NCI-H82 treated with DMSO at 0.1 percent for 48 hours (cell line): ENCODE measurements around the gene SEMA4D.

Experiments
- DNase-seq: peaks from one replicate; lab custom pipeline; 2025; ENCODE audit not compliant: unreplicated experiment; lab: John Stamatoyannopoulos, UW

Gene SEMA4D

DNA sequence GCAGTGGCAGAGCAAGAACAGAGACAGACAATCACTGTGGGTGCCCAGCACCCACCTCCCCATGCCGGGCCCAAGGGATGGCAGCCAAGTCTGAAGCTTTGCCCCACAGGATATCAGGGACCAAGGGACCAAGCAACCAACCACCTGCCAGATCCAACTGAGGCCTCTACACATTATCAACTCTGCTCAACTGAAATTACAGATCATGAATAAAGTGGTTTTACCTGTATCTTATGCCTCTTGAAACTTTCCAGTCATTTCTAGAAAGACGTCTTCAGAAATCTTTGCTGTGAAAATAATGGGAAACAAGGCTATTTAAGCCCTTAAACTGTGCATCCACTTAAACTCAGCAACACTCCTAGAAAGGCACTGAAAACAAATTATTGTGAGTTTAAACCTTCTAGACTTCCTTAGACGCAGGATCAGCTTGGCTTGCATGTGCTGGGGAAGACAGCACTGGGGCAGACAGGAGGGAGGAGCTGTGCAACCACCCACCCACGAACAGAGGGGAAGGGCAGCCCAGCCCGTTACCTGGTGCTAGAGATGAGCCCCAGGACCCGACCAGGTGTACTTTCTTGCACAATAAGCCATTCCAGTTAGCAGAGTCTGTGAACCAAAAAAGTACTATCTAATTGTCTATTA lies 80.0 kb downstream of the SEMA4D start:
- no peak for DNase-seq

DNA sequence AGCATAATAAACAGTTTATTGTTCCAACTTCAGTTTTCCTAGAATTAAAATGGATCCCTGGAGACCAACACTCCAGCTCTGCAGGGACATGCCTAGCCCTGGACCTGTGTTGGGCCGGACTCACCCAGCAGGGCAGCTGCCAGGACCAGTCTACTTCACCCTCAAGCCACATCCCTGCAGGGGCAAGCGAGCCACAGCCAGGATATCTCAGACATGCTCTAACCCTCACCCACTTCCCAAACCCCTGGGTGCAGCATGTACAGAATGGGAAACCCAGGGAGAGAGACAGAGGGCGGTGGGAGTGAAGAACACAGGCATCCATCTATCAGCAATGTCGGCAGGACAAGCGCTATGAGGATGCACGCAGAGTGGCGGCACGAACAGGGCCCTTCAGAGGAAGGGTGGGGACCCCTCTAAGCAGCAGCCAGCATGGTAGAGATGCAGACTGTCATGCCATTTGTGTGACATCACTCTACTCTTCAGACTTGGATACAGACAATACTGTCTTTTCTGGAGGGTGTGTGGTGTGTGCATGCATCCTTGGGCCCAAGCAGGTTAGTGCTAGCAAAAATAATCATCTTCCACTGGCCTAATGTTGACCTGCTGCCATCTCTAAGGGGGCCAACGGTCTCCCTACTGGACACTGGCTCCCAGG lies 83.1 kb downstream of the SEMA4D start:
- no peak for DNase-seq

DNA sequence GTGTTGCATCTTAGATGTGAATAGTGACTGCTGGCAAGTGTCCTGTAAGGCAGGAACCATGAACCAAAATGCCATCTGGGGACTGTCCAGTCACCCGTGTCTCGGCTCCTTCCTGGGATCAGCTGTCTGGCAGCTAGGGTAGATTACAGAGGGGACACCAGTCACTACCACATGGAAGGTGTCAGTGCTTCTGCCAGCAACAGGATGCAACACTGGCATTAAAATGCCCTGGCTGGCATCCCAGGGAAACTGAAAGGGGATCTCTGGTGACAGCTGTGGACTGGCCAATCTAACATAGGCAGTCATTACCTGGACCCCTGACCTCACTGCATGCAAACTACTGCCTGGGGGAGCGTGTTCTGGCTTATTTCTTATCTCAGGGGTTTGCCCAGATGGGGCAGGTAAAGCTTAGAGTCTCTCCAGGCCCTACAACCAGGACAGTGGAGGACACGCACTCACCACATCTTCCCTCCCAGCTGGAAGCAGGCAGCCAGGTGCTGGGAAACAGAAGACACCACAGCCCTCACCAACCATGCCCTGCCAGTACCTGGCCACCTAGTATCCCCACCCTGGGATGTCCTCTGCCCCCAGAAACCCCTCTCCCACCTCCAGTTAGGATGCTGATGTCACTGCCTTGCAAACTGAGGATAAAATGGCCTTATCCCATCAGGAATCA lies 83.8 kb downstream of the SEMA4D start:
- DNase-seq: no peak

DNA sequence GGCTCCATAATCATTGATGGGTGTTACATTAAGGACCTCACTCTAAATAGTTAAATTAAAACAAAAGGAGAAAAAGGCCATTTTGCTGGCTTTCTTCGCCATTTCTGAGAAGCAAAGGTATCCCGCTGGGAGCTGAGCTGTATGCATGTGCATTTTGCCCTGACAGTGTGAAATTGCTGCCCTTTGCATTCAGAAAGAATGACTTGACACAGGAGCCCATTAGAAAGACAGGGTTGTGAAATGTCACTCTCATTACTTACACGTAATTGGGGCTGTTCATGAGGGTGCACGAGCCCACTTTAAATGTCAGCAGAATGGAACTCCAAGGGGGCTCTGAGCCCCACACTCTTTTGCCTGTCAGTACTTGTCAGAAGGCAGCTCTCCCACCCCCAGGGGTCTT lies 85.0 kb downstream of the SEMA4D start:
- no peak for DNase-seq

DNA sequence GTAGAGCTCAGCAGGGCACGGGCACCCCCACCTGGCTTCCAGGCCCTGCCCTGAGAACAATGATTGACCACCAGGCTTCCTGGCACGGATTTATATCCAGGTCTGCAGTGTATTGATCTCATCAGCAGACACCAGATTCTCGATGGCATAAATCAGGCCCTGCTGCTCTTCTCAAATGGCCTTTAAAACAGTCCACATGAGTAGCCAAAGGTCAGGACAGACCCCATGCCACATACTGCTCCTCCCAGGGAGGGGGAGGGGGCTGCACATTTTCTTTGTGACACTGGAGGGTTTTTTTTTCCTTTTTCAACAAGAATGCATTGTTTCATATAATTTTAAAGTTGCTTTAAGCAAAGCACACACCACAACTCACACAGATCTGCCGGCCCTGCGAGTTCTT lies 85.4 kb downstream of the SEMA4D start:
- DNase-seq: no peak

DNA sequence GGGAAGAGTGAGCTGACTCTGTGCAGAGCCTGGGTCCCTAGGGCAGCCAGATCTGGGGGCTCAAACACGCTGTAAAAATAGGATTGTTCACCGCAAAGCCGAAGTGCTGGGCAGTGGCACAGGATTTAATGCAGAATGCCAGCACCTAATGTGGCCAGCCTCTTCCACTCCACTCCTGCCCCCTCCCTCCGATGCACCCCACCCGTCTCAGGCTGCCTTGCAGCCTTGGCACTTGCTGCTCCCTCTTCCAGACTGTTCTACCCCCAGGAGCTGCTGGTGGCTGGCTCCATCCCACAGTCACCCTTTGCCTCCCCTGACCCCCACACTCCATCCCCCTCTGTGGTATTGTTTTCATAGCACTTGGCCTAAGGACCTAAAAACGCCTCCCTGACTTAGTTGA lies 86.2 kb downstream of the SEMA4D start:
- DNase-seq: no peak

DNA sequence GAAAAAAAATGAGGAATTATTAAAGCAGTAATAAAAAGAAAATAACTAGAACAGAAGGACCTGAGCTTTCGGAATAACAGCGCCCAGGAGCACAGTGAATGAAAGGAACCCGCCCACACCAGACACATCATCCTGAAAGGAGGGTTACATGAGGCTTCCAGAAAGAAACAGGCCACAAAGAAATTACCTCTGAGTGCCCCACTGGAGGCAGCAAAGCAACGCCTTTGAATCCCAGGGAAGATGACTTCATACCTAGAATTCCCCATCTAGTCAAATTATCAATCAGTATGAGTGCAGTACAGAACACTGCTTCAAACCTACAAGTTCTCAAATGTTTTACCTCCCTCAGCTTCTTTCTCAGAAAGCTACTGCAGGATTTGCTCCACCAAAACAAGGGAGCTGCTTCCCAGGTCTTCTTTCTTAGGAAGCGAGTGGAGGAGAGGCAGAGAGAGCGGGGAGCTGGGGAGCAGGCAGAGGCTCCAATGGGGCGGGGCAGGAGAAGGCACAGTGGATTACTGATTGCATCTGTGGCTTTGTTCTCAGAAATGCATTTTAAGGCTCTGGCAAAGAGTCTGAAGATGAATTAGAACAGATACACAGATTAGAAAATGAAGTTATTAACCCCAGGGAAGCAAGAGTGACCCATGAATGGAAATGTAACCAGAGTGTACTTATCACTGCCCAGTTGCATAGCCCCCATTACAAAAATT lies 87.1 kb downstream of the SEMA4D start:
- DNase-seq: no peak

DNA sequence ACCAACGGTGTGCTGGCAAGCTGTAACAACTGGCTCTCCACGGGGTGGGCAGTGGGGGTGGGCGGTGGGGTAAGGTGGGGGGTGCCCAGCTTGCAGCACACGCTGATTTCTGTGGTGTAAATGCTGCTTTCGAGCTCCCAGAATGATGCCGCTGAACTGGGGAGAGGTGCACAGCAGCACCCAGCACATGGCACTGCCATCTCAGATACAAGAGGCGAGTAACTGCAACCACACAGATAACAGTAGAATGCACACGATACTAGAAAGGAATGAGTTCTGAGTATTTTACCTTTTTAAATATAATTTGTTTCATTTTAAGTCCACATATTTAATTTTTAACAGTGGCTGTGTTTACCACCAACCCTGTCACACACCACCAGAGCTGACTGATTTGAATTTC lies 87.9 kb downstream of the SEMA4D start:
- no peak for DNase-seq

DNA sequence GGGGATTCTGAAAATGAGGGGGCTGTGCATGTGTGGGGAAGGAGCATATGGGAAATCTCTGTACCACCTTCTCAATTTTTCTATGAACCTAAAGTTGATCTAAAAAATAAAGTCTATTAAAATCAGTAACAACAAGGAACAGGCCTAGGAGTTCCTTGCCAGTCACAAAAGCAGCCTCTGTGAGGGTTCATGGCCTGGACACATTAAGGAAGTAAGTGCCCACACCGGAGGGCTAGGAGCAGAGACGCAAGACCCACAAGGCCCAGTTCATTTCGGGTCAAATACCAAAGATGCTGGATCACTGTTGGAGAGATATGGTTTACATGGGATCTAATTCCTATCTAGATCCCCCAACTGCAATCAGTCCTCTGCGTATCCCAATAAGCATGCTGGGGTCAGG lies 88.4 kb downstream of the SEMA4D start:
- no peak for DNase-seq

DNA sequence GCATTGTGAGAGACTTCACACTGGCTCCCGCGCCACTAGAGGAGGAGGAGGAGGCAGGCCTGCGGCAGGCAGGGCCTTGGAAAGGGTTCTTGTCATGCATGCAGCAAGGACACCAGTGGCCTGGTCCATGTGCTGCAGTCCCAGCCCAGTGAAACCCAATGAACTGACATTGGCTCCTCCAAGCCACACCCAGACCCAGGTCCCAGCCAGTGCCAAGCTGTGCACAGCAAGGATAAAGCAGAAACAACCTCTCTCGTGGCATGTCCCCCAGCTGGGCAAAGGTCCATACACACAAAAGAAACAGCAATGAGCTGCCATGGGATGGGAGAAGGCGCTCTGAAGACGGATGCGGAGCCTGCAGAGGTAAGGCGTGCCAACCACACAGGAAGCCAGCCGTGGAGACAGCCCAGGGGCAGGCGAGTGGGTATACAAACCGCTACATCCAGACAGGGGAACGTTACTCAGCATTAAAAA lies 89.2 kb downstream of the SEMA4D start:
- no peak for DNase-seq

DNA sequence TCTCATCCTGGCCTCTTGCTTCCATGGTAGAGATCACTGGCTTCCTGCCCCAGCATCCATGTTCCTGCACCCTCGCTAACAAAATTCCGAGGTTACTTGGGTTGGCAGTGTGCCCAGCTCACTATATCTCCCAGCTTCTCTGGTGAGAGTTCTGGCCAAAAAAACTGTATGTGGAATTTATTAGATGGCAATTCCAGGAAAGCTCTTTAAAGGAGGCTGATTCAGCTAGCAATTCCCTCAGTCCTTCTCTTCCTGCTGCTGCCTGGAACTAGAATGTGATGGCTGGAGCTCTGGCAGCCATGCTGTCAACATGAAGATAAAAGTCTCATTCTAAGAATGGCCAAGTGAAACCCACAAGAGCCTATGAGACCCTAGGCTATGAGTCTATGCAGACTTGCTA lies 90.8 kb downstream of the SEMA4D start:
- no peak for DNase-seq

DNA sequence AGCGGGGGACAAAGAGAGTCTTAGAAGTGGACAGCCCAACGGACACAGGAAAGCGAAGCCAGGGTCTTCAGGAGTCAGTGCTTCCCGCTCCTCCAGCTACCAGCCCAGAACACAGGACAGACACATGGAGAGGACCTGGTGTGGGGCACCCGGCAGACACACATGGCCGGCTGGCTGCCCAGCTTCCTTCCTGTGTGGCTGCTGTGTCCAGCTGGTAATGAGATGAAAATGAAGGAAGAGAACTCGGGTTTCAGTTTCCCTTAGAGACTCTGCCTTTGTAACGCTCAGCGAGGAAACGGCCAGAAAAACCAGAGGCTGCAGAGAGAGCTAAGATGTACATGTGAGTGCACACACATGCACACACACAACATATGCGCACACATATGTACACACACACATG lies 92.1 kb downstream of the SEMA4D start:
- DNase-seq: no peak

DNA sequence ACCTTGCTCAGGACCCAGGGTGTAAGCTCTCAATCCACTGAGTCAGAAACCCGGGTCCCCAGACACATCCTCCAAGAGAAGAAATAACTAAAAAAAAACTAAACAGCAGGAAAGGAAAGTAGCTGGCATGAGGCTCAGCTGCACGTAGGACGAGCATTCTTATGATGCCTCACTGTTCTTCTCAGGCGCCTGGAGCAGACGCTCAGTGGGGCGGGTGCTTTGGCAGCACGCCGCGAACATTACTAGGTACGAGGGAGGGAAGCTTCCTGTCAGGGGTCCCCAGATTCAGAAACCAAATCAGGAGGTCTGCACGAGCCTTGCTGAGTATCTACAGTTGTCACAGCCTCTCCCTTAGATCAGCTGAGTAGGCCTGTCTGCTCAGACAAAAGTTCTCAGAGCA lies 93.8 kb downstream of the SEMA4D start:
- DNase-seq: no peak

DNA sequence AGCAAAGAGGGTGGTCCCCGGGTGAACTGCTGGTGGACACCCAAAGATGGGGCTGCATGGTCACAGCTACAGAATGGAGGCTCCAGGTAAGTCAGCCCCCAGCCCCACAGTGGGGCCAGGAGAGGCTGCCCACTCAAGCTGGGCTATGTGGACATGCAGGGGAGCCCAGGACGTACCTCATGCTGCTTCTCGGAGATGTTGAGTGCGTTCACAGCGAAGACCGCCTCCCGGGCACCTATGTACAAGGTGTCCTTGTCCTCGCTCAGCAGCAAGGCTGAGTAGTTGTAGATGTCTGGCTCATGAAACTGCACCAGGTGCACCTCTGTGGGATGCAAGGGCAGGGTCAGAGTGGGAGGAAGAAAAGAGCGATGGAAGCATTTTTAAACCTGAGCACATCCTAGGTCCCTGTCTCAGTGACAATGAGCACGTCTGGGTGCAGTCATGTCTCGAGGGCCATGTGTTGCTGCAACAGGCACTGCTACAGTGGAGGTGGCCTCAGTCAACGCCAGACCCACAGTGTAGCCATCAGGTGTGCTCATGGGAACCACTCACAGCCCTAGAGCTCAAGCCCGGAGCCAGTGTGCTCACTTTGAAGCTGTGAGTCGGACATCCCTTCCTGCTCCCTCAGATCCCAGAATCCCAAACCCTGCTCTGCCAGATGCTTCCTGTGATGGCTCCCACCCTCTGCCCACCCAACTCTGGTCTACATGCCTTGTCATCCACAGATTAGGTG lies 95.1 kb downstream of the SEMA4D start:
- no peak for DNase-seq

DNA sequence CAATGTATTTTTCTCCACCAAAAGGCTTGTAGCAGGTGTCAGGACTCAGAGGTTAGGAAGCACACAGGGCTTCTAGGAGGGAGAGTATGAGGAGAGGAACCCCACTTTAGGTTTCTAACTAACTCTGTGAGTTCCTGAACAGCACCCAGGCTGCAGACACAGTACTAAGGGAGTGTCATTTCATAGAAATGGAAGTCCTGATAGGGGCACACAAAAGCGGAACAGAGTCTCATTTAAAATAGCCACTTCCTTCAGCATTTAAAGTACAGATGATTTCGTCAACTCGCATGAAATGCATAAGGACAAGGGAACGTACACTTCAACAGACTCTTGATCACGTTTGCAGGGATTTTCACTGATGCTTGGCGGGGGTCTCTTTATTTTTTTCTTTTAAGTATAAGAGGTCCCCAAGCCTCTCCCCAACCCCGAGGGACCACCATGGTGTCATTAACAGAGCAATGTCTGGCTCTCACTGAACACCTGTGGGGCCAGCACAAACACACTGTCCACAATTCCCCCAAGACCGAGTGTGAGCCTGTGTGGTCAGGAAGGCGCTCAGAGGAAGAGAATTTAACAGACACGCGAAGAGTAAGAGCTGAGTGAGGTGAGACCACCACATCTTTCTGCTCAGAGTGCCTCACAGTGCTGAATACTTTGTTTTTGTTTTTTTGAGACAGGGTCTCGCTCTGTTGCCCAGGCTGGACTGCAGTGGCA lies 97.4 kb downstream of the SEMA4D start:
- DNase-seq: no peak

DNA sequence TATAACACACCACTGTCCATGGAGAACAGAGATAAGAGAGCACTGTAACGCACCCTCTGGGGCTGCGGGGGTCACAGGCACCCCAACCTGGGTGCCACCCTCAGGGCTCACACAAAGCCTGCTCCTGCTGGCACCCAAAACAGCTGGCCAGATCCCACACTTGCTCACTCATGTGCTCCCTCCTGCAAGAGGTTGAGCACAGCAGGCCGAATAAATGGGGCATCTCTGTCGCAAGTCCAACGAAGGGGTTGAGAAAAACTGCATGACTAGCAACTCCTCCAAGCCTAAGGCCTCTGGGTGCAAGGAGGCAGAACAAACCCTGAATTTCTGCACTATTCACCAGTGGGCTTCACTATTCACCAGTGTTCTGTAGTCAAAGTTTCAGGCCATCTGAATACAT lies 99.3 kb downstream of the SEMA4D start:
- DNase-seq: no peak

DNA sequence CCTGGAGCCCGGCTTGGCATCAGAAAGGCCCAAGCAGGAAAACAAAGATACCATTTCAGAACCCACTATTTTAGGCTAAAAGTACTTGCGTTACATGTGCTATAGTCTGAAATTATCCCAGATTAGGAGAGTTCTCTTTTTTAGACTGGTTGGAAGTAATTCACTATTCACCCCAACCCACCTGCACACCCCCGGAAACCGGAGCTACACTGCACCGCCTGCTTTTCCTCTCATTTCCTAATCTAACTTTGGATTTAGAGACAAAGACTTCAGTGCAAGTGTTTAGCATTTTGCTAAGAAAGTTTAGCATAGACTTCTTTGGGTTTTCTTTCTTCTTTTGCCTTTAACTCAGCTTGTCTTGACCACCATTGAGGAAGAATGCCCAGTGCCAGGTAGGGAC lies 100.4 kb downstream of the SEMA4D start:
- DNase-seq: no peak

DNA sequence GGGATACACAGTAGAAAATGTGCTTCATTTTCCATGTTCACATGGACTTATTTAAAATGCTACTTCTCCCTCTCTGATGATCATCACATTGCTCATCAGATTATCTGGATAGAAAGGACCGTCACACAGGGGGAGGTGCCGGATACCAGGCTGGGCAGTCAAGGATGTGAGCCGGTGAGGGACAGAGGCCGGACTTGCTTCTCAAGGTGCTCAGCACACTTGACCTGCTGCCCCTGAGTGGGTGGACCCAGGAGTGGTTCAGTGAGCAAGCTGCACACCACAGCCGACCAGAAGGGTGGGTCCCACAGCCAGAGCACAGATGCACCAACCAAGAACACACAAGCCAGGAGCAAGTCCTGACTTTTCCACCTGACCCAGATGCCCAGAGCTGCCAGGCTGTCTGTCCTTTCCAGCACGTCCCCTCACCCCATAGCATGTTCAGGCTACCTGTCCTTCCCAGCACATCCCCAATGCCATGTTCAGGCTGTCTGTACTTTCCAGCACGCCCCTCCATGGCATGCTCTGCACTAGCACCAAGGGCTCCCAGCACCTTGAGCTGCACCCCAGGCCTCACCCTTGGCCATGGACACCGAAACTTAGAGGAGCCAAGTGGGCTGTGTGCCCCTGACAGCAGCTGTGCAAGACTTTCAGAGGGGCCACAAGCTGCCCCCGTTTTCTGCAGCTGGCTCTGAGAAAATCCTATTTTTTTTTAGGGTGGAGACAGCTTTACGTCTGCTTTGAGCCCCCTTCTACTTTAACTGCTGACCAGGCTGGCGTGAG lies 101.8 kb downstream of the SEMA4D start:
- DNase-seq: no peak

DNA sequence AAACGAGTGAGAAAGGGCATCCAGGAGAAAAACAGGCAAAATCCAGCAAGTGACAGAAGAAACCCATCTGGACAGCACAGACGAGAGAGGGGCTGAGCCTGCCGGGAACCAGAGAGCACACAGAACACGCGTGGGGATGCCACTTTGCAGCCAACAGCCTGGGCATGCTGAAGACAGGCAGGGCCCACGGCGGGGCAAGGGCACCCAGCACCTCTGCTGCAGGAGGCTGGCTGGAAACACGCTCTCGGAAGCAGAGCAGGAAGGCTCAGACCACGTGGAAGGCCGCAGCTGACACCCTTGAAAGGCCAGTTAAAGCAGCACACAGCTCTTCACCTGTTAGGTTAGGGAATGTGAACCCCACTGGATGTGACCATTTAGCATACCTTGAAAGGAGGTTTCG lies 103.5 kb downstream of the SEMA4D start:
- DNase-seq: no peak

DNA sequence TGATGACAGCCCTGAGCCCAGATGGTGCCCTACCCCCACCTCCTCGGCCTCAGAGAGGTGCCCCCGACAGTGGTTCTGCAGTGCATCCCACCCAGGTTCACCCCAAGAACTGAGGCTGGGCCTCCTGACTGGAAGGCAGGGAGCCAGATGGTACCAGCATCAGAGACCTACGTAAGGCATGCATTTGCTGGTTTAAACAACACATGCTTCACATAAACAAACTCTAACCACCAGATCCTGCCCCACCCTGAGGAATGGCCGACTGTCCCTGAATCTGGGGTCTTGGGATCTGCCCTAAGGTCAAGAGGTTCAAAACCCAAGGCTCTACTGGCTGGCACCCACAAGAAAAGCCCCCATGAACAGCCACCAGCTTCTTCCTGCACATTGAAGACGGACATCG lies 106.3 kb downstream of the SEMA4D start:
- no peak for DNase-seq
